BE2C (cell line): Measurements from ENCODE around the gene UBE3B.
"Not testable (repeated sequence)": the region's sequence is repeated elsewhere in the genome, so short reads cannot be mapped to it uniquely, and the experiment has no call there.

Source experiments
- DNase-seq: peaks from one replicate; pipeline ENCODE4 v3.0.0-alpha.2; 2020
- H3K27me3 ChIP-seq: fragments of 250-450 bp; sonication (Bioruptor Pico); 2 replicates; pipeline ENCODE4 v1.5.1; 2020; ENCODE audit warnings: mild to moderate bottlenecking
- H3K36me3 ChIP-seq: fragments of 250-450 bp; sonication (Bioruptor Pico); 2 replicates; pipeline ENCODE4 v1.5.1; 2020; ENCODE audit warnings: mild to moderate bottlenecking
- H3K4me1 ChIP-seq: fragments of 250-450 bp; sonication (Bioruptor Pico); 2 replicates; pipeline ENCODE4 v1.5.1; 2020
- H3K4me3 ChIP-seq: 2 replicates; pipeline ENCODE4 v1.5.1; 2011; ENCODE audit warnings: low read depth, low read length
- H3K9me3 ChIP-seq: fragments of 250-450 bp; sonication (Bioruptor Pico); 2 replicates; pipeline ENCODE4 v1.5.1; 2020
- CTCF ChIP-seq: IDR thresholded peaks from 2 replicates; pipeline ENCODE4 v1.5.1; 2012; ENCODE audit warnings: mild to moderate bottlenecking, low read depth, low read length

UBE3B gene

DNA sequence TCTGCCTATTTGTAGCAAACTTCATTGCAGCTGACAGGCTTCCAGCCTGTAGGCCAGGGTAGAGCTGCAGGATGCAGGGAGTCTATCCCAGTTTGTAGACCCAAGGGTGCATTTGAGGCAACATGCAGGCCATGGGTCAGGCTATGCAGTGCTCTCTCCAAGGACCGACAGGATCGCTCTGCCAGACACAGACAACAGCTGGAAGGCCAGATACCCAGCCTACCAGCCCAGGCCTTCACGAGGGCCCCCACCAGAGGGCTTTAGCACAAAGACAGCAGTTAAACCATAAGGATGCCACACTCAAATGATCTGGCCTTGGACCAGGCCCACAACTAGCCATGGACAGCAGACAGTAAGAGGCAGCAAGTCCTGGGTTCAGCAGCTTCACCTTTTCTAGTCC, 10.6 kb upstream of the UBE3B start:
- Histone ChIP-seq H3K4me3 (no peak overlapping the region), H3K9me3 (no peaks in the 10 kb centered on the region), H3K36me3 (peaks cover 11% of the 10 kb centered on the region; the same call in 1 of the 2 replicates), H3K27me3 (no peaks in the 10 kb centered on the region), H3K4me1 (peaks cover 16% of the 10 kb centered on the region)
- no peak for TF ChIP-seq CTCF
- DNase-seq: no peak

- no peak overlapping the region for H3K4me3 ChIP-seq
- H3K36me3 ChIP-seq: peaks cover 11% of the 10 kb centered on the region; the same call in 1 of the 2 replicates
- H3K4me1 ChIP-seq: peaks cover 8% of the 10 kb centered on the region
- no peak for TF ChIP-seq CTCF
- DNase-seq: no peak
- no peaks in the 10 kb centered on the region for H3K9me3 ChIP-seq
- H3K27me3 ChIP-seq: no peaks in the 10 kb centered on the region
Observed at GRCh38 chr12:109467978-109468676, 9.3 kb upstream of the UBE3B start.

DNA sequence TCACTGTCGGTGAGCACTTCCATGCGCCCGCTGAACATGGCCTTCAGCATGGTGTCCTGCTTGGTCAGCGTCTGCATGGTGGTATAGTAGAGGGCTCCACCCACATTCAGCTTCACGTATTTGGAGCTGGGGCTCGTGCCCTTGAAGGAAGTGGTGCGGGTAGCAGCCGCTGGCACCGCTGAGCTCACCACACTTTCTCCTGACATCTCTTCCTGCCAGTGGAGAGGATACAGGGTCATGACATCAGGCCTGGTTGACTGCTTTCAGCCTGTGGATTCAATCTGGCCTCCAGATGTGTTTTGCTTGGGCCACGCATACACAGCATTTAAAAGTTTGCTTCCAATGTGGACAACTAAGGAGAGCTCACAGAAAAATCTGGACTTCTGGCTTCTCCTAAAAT, 7.9 kb upstream of the UBE3B start:
- TF ChIP-seq CTCF: no peak
- Histone ChIP-seq H3K36me3 (peaks cover 11% of the 10 kb centered on the region; the same call in 1 of the 2 replicates), H3K27me3 (no peaks in the 10 kb centered on the region), H3K4me1 (peaks cover 2% of the 10 kb centered on the region; the same call in 1 of the 2 replicates), H3K4me3 (no peak overlapping the region), H3K9me3 (no peaks in the 10 kb centered on the region)
- DNase-seq: no peak

DNA sequence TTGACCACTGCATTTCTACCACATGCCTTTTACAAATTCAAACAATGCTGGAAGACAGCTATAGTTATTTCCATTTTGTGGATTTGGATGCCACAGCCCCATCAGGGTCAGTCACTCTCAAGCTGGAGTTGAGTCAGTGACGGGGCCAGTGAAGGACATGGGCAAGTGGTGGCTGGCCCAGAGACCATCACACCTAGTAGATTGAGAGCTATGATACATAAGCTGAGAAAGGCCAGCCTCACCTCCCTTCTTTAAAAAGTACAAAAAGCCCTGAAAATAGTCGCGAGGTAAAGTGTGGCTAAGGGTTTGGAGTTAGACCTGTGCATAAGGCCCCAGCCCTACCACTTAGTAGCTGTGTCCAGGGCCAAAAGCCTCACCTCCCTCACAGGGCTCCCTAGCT, 4.4 kb upstream of the UBE3B start:
- H3K36me3 ChIP-seq: peaks cover 8% of the 10 kb centered on the region; the same call in 1 of the 2 replicates
- no peaks in the 10 kb centered on the region for H3K4me1 ChIP-seq
- no peaks in the 10 kb centered on the region for H3K27me3 ChIP-seq
- no peak for DNase-seq
- no peak overlapping the region for H3K4me3 ChIP-seq
- no peak for TF ChIP-seq CTCF
- H3K9me3 ChIP-seq: no peaks in the 10 kb centered on the region

- not testable (repeated sequence) for H3K9me3 ChIP-seq, H3K4me1 ChIP-seq, H3K27me3 ChIP-seq, H3K4me3 ChIP-seq, H3K36me3 ChIP-seq, DNase-seq
Observed at GRCh38 chr12:109473526-109474270, 3.7 kb upstream of the UBE3B start.

DNA sequence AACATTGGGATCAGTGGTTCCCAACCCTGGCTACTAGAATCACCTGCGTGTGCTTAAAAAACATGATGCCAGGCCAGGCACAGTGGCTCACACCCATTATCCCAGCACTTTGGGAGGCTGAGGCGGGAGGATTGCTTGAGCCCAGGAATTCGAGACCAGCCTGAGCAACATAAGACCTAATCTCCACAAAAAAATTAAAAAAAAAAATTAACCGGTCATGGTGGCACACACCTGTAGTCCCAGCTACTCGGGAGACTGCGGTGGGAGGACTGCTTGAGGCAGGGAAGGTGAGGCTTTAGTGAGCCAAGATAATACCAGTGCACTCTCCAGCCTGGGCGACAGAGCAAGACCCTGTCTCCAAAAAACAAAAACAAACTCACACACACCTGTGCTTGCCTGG, 2.3 kb upstream of the UBE3B start:
- Histone ChIP-seq H3K9me3 (no peaks in the 10 kb centered on the region), H3K27me3 (no peaks in the 10 kb centered on the region), H3K36me3 (no peaks in the 10 kb centered on the region), H3K4me1 (no peaks in the 10 kb centered on the region; the same call in 1 of the 2 replicates), H3K4me3 (no peak overlapping the region)
- TF ChIP-seq CTCF: no peak
- no peak for DNase-seq
